ENCODE results near the gene SUN3. TPM values are rescaled to one million over a fixed set of nuclear protein-coding genes. Genes with fewer than 3 reads are reported as not detected.
A peak's percentile ranks its signal among the peaks of the same experiment; 100 is the strongest.

Gene SUN3
- total RNA-seq, 1 experiment from 2014 or later: 0.49 TPM

DNA sequence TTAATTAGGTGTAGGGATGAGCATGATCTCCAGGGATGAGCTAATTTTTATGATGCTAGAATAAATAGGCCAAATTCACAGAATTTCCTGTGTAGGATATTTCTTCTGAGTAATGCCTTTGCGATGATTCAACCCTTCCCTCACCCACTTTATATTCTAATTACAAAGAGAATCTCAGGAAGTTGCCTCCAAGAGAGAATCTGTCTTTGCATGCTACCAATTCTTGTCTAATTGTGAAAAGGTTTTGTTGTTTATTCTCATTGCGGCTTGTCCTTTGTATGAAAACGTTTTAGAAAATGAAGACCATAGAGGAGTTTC lies 12.7 kb upstream of the SUN3 start:
- intact Hi-C loops (cut with micrococcal nuclease; ENCODE audit: unreplicated experiment) (no loop called here), in situ Hi-C loops (cut with HindIII; ENCODE audit: low pct_unique_long_range_greater_than_20kb, low sequenced_read_pairs) (no loop called here)
- H3K27ac ChIP-seq (ENCODE audit: low read length): no peak overlapping the region; the same call in 1 of the 2 replicates
- CTCF ChIA-PET: no interaction called here
- ATAC-seq: no peak
- TF ChIP-seq TCF7L2 (IDR thresholded peaks at IDR 0.05; ENCODE audit: low read depth, low read length): no peak
- TF ChIP-seq, protein P1, sequence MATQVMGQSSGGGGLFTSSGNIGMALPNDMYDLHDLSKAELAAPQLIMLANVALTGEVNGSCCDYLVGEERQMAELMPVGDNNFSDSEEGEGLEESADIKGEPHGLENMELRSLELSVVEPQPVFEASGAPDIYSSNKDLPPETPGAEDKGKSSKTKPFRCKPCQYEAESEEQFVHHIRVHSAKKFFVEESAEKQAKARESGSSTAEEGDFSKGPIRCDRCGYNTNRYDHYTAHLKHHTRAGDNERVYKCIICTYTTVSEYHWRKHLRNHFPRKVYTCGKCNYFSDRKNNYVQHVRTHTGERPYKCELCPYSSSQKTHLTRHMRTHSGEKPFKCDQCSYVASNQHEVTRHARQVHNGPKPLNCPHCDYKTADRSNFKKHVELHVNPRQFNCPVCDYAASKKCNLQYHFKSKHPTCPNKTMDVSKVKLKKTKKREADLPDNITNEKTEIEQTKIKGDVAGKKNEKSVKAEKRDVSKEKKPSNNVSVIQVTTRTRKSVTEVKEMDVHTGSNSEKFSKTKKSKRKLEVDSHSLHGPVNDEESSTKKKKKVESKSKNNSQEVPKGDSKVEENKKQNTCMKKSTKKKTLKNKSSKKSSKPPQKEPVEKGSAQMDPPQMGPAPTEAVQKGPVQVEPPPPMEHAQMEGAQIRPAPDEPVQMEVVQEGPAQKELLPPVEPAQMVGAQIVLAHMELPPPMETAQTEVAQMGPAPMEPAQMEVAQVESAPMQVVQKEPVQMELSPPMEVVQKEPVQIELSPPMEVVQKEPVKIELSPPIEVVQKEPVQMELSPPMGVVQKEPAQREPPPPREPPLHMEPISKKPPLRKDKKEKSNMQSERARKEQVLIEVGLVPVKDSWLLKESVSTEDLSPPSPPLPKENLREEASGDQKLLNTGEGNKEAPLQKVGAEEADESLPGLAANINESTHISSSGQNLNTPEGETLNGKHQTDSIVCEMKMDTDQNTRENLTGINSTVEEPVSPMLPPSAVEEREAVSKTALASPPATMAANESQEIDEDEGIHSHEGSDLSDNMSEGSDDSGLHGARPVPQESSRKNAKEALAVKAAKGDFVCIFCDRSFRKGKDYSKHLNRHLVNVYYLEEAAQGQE (IDR thresholded peaks at IDR 0.05; ENCODE audit: insufficient read depth in 1 of 2, low read depth in 2 of 2, low read length in 1 of 2): no peak
- TF ChIP-seq, protein P2, sequence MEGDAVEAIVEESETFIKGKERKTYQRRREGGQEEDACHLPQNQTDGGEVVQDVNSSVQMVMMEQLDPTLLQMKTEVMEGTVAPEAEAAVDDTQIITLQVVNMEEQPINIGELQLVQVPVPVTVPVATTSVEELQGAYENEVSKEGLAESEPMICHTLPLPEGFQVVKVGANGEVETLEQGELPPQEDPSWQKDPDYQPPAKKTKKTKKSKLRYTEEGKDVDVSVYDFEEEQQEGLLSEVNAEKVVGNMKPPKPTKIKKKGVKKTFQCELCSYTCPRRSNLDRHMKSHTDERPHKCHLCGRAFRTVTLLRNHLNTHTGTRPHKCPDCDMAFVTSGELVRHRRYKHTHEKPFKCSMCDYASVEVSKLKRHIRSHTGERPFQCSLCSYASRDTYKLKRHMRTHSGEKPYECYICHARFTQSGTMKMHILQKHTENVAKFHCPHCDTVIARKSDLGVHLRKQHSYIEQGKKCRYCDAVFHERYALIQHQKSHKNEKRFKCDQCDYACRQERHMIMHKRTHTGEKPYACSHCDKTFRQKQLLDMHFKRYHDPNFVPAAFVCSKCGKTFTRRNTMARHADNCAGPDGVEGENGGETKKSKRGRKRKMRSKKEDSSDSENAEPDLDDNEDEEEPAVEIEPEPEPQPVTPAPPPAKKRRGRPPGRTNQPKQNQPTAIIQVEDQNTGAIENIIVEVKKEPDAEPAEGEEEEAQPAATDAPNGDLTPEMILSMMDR (IDR thresholded peaks at IDR 0.05): no peak
- no peak for TF ChIP-seq POLR2AphosphoS5 (IDR thresholded peaks at IDR 0.05; ENCODE audit: low read depth, low read length)
- TF ChIP-seq SIN3A (IDR thresholded peaks at IDR 0.05; ENCODE audit: borderline replicate concordance, insufficient read depth, low read depth, low read length): no peak
- no peak overlapping the region for H3K4me3 ChIP-seq (ENCODE audit: low read depth in 2 of 2, low read length in 2 of 2)
- H3K4me1 ChIP-seq (ENCODE audit: control insufficient read depth, insufficient read depth, low read length): peaks cover 6% of the 10 kb centered on the region
- H3K36me3 ChIP-seq (ENCODE audit: control insufficient read depth, insufficient read depth, low read length): no peaks in the 10 kb centered on the region
- no TSS peak for BruUV-seq (replicated peaks)
- H3K9me3 ChIP-seq (ENCODE audit: control insufficient read depth, insufficient read depth, low read depth, low read length): no peaks in the 10 kb centered on the region
- no peak for DNase-seq (ENCODE audit: low read depth, low spot score)
- no peaks in the 10 kb centered on the region for H3K27me3 ChIP-seq (ENCODE audit: control insufficient read depth, insufficient read depth, low read length)
- POLR2A ChIA-PET: interaction anchor here (0.6 kb wide), 1 partner anchor 12 kb away, joined by 4 read pairs; no protein-coding TSS in a partner anchor

DNA sequence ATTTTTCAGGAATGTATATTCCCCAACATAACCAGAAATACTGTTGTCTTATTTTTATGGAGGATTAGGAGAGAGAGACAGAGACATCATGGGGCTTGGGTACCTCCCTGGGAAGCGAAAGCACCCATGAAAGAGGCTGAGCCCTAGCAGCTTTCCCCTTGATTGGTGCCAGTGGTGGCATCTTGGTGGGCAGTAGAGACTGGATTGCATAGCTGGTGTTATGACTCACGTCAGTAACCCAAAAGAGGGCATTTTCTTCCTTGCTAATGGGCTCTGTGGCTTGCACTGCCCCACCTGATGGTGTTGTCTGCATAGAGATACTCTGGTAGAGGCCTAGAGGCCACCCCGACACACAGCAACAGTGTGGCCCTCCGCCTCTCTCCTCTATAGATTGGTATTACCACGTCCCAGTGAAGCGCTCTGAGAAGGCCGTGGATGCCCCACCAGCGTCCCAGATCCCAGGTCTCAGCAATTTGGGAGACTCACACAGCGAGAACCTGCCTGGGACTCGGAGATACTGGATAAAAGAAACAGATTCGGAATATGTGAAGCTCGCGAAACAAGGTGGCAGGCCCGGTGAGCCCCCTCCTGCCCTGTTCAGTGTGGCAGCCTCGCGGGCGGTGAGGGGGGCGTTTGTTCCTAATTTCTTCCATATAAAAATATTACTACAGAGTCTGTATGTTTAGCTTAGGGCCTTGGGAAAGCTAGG lies 12.2 kb upstream of the SUN3 start:
- ChIA-PET POLR2A (interaction anchor here (0.6 kb wide), 1 partner anchor 12 kb away, joined by 4 read pairs; no protein-coding TSS in a partner anchor), CTCF (no interaction called here)
- no peaks in the 10 kb centered on the region for H3K27me3 ChIP-seq (ENCODE audit: control insufficient read depth, insufficient read depth, low read length)
- BruUV-seq (replicated peaks): no TSS peak
- DNase-seq (ENCODE audit: low read depth, low spot score) (no peak), ATAC-seq (no peak)
- intact Hi-C loops (cut with micrococcal nuclease; ENCODE audit: unreplicated experiment) (no loop called here), in situ Hi-C loops (cut with HindIII; ENCODE audit: low pct_unique_long_range_greater_than_20kb, low sequenced_read_pairs) (no loop called here)
- no peaks in the 10 kb centered on the region for H3K36me3 ChIP-seq (ENCODE audit: control insufficient read depth, insufficient read depth, low read length)
- peak overlapping the region; percentile 18; the same call in 1 of the 2 replicates for H3K27ac ChIP-seq (ENCODE audit: low read length)
- H3K9me3 ChIP-seq (ENCODE audit: control insufficient read depth, insufficient read depth, low read depth, low read length): no peaks in the 10 kb centered on the region
- no peak for TF ChIP-seq TCF7L2 (IDR thresholded peaks at IDR 0.05; ENCODE audit: low read depth, low read length)
- TF ChIP-seq SIN3A (IDR thresholded peaks at IDR 0.05; ENCODE audit: borderline replicate concordance, insufficient read depth, low read depth, low read length): no peak
- TF ChIP-seq, protein P1 (IDR thresholded peaks at IDR 0.05; ENCODE audit: insufficient read depth in 1 of 2, low read depth in 2 of 2, low read length in 1 of 2): no peak
- no peak for TF ChIP-seq POLR2AphosphoS5 (IDR thresholded peaks at IDR 0.05; ENCODE audit: low read depth, low read length)
- TF ChIP-seq, protein P2 (IDR thresholded peaks at IDR 0.05): no peak
- peaks cover 10% of the 10 kb centered on the region for H3K4me1 ChIP-seq (ENCODE audit: control insufficient read depth, insufficient read depth, low read length)
- H3K4me3 ChIP-seq (ENCODE audit: low read depth in 2 of 2, low read length in 2 of 2): no peak overlapping the region
